Measurements from ENCODE around the gene PAF1. TPM values are rescaled to one million over a fixed set of nuclear protein-coding genes. Genes with fewer than 3 reads are reported as not detected.

The PAF1 gene
- total RNA-seq, 1 experiment from 2014 or later = 53.5 TPM

DNA sequence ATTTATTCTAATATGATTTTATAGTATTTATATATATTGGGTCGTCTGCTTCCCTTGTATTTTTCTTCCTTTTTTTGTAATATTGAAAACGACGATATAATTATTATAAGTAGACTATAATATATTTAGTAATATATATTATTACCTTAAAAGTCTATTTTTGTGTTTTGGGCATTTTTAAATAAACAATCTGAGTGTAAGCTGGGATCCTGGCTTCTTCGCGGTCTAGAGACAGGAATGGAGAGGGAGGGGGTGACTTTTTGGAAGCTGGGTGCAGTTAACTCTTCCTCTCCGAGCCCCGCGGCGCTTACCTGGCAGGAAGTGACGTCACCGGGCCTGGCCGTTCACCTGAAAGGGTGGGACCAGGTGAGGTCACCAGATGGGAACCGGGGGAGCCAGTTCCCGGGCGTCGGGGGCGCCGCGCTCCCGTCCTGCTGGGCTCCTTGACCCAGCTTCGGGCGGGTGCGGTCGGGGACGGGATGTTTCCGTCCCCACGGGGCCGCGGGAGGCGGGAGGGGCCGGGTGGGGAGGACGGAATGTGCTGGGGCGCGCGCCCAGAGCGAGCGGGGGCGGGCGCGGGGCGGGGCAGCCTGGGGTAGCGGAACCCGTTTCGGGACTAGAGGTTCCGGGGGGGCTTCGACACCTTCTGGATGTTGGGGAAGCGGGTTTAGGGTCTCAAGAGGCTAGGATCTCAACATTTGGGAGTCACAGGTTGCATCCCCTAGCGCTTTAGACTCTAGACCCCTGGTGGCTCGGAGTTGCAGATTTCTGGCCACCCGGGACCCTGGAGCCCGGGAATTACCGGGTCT is 18.5 kb upstream of the PAF1 start:
- ChIA-PET POLR2A (interaction anchor here (0.7 to 4.1 kb wide), 9 partner anchors 9 to 67 kb away, joined by 3 to 57 read pairs (median 4); partner anchors contain the start of genes MED29, PAF1, RPS16 and SAMD4B), RAD21 (ENCODE audit: low non-redundant PET in 1 of 2, low total read pairs in 2 of 2, uncharacterized antibody in 2 of 2, unreplicated experiment in 2 of 2) (interaction anchor here (0.7 to 0.8 kb wide), 2 partner anchors 11 to 1224 kb away, joined by 3 to 5 read pairs; no protein-coding TSS in a partner anchor), CTCF (interaction anchor here (0.7 to 2.4 kb wide), 3 partner anchors 12 to 32 kb away, joined by 3 to 15 read pairs (median 5); partner anchors contain the start of genes MED29 and PAF1)
- peaks cover 5% of the 10 kb centered on the region; the same call in 1 of the 2 replicates for H4K20me1 ChIP-seq (ENCODE audit: insufficient read depth)
- intact Hi-C loops (cut with micrococcal nuclease) = loop anchor here (5.0 kb wide), 1 partner anchor 67 kb away; the partner anchor contains the start of gene SAMD4B
- H3K27ac ChIP-seq (ENCODE audit: low read depth, low read length) = peak overlapping the region; percentile 100
- H3K79me2 ChIP-seq (ENCODE audit: insufficient read depth, low read length) = peaks cover 38% of the 10 kb centered on the region
- peak; percentile 24 for ATAC-seq
- TF ChIP-seq ELF1 (IDR thresholded peaks at IDR 0.05; ENCODE audit: borderline replicate concordance, low read depth) (no peak), SIN3A (IDR thresholded peaks at IDR 0.05; ENCODE audit: low read depth) (no peak), POLR2A (IDR thresholded peaks at IDR 0.05; ENCODE audit: borderline replicate concordance, extremely low read depth, insufficient read depth, insufficient read length) (peak; percentile 50), CBX3 (IDR thresholded peaks at IDR 0.05; ENCODE audit: low read depth) (no peak), EGR1 (IDR thresholded peaks at IDR 0.05; ENCODE audit: low read depth) (no peak), YY1 (IDR thresholded peaks at IDR 0.05; ENCODE audit: extremely low read depth, insufficient replicate concordance, low read depth, low read length) (peak; percentile 58), ZFX (IDR thresholded peaks at IDR 0.05) (no peak), POLR2AphosphoS5 (IDR thresholded peaks at IDR 0.05; ENCODE audit: low read depth, low read length) (peak; percentile 92), SP1 (IDR thresholded peaks at IDR 0.05; ENCODE audit: low read depth) (no peak), JUND (IDR thresholded peaks at IDR 0.05) (no peak), FOSL1 (IDR thresholded peaks at IDR 0.05; ENCODE audit: low read depth) (no peak)
- TF ChIP-seq, protein P1, sequence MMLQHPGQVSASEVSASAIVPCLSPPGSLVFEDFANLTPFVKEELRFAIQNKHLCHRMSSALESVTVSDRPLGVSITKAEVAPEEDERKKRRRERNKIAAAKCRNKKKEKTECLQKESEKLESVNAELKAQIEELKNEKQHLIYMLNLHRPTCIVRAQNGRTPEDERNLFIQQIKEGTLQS (IDR thresholded peaks at IDR 0.05) = no peak
- TF ChIP-seq, protein P2, sequence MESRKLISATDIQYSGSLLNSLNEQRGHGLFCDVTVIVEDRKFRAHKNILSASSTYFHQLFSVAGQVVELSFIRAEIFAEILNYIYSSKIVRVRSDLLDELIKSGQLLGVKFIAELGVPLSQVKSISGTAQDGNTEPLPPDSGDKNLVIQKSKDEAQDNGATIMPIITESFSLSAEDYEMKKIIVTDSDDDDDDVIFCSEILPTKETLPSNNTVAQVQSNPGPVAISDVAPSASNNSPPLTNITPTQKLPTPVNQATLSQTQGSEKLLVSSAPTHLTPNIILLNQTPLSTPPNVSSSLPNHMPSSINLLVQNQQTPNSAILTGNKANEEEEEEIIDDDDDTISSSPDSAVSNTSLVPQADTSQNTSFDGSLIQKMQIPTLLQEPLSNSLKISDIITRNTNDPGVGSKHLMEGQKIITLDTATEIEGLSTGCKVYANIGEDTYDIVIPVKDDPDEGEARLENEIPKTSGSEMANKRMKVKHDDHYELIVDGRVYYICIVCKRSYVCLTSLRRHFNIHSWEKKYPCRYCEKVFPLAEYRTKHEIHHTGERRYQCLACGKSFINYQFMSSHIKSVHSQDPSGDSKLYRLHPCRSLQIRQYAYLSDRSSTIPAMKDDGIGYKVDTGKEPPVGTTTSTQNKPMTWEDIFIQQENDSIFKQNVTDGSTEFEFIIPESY (IDR thresholded peaks at IDR 0.05; ENCODE audit: extremely low read depth, insufficient replicate concordance, low read length) = peak; percentile 75
- H2AFZ ChIP-seq (ENCODE audit: low read depth, low read length, poor library complexity, severe bottlenecking) = no peak overlapping the region
- peak overlapping the region; percentile 92 for H3K4me2 ChIP-seq (ENCODE audit: low read length)
- peak overlapping the region; percentile 90 to 98 for H3K4me3 ChIP-seq (replicated peaks in 1 of 2; ENCODE audit: low read depth in 1 of 2, low read length in 2 of 2)
- no peaks in the 10 kb centered on the region for H3K9me2 ChIP-seq (ENCODE audit: insufficient read depth)
- peak; percentile 90 for DNase-seq (ENCODE audit: low read depth, low spot score)
- peaks cover 50 to 85% of the 10 kb centered on the region in 2 experiments for H3K4me1 ChIP-seq (ENCODE audit: control insufficient read depth in 1 of 2, insufficient read depth in 2 of 2, low read length in 2 of 2)
- no peaks in the 10 kb centered on the region for H3K27me3 ChIP-seq (ENCODE audit: insufficient read depth, low read length)
- H3K36me3 ChIP-seq (ENCODE audit: control insufficient read depth in 1 of 2, insufficient read depth in 2 of 2, low read length in 2 of 2) = peaks cover 2 to 12% of the 10 kb centered on the region in 2 experiments; a peak in 1 of 4 replicates
- BruUV-seq (replicated peaks) = no TSS peak
- H3K9ac ChIP-seq (ENCODE audit: low read length) = peak overlapping the region; percentile 97
- H3K9me3 ChIP-seq (ENCODE audit: control insufficient read depth in 1 of 2, insufficient read depth in 1 of 2, low read depth in 1 of 2, low read length in 2 of 2) = no peaks in the 10 kb centered on the region
